ENCODE measurements around the gene RBP3. TPM values are rescaled to one million over a fixed set of nuclear protein-coding genes. Genes with fewer than 3 reads are reported as not detected.

The RBP3 gene
- not detected for total RNA-seq
- long read RNA-seq, result 0 reads

GRCh38 chr10:47348138-47348651 lies at the start of gene RBP3:
Gene RBP3, plus strand, starts transcription at chr10:47348363. Its CDS starts 122 bp downstream, at chr10:47348485.
- Histone ChIP-seq H3K4me1 (no peaks in the 10 kb centered on the region), H3K27me3 (ENCODE audit: low read depth) (no peaks in the 10 kb centered on the region), H3K36me3 (no peaks in the 10 kb centered on the region), H3K27ac (no peak within 1 kb of the TSS), H3K4me3 (no peak within 1 kb of the TSS), H3K9me3 (no peaks in the 10 kb centered on the region)
- DNase-seq (no peak), ATAC-seq (no peak)
- TF ChIP-seq, protein P1, sequence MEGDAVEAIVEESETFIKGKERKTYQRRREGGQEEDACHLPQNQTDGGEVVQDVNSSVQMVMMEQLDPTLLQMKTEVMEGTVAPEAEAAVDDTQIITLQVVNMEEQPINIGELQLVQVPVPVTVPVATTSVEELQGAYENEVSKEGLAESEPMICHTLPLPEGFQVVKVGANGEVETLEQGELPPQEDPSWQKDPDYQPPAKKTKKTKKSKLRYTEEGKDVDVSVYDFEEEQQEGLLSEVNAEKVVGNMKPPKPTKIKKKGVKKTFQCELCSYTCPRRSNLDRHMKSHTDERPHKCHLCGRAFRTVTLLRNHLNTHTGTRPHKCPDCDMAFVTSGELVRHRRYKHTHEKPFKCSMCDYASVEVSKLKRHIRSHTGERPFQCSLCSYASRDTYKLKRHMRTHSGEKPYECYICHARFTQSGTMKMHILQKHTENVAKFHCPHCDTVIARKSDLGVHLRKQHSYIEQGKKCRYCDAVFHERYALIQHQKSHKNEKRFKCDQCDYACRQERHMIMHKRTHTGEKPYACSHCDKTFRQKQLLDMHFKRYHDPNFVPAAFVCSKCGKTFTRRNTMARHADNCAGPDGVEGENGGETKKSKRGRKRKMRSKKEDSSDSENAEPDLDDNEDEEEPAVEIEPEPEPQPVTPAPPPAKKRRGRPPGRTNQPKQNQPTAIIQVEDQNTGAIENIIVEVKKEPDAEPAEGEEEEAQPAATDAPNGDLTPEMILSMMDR (IDR thresholded peaks at IDR 0.05), result no peak
- intact Hi-C loops (cut with DNase I), result no loop called here

- no peak for ATAC-seq
- peaks cover 28% of the 10 kb centered on the region for H3K27me3 ChIP-seq (ENCODE audit: low read depth)
- intact Hi-C loops (cut with DNase I), result no loop called here
- TF ChIP-seq, protein P1 (IDR thresholded peaks at IDR 0.05), result no peak
- H3K4me3 ChIP-seq, result no peak overlapping the region
- no peaks in the 10 kb centered on the region for H3K4me1 ChIP-seq
- no peak for DNase-seq
- no peaks in the 10 kb centered on the region for H3K36me3 ChIP-seq
- H3K9me3 ChIP-seq, result no peaks in the 10 kb centered on the region
- H3K27ac ChIP-seq, result no peak overlapping the region
These were observed 49.4 kb upstream of the RBP3 start for GRCh38 chr10:47298715-47299114.

GRCh38 chr10:47299611-47300428 lies 48.3 kb upstream of the RBP3 start, which contains the start of gene GDF10:
Gene GDF10, plus strand, starts transcription at chr10:47300197. Its CDS starts 455 bp downstream, at chr10:47300652.
- H3K4me3 ChIP-seq, result peak within 1 kb of the TSS; percentile 52
- ATAC-seq (peak; percentile 16 to 18), DNase-seq (no peak)
- intact Hi-C loops (cut with DNase I), result no loop called here
- peaks cover 28% of the 10 kb centered on the region for H3K27me3 ChIP-seq (ENCODE audit: low read depth)
- H3K36me3 ChIP-seq, result no peaks in the 10 kb centered on the region
- TF ChIP-seq, protein P1 (IDR thresholded peaks at IDR 0.05), result no peak
- peak within 1 kb of the TSS; percentile 36 for H3K27ac ChIP-seq
- H3K4me1 ChIP-seq, result no peaks in the 10 kb centered on the region
- H3K9me3 ChIP-seq, result no peaks in the 10 kb centered on the region

- peak; percentile 15 to 41 for ATAC-seq
- TF ChIP-seq, protein P1 (IDR thresholded peaks at IDR 0.05), result peak; percentile 8
- Histone ChIP-seq H3K4me3 (peak overlapping the region; percentile 52), H3K4me1 (no peaks in the 10 kb centered on the region), H3K9me3 (no peaks in the 10 kb centered on the region), H3K27ac (peak overlapping the region; percentile 36), H3K36me3 (no peaks in the 10 kb centered on the region), H3K27me3 (ENCODE audit: low read depth) (peaks cover 28% of the 10 kb centered on the region)
- DNase-seq, result no peak
- intact Hi-C loops (cut with DNase I), result no loop called here
These were observed 47.7 kb upstream of the RBP3 start for GRCh38 chr10:47300429-47300931.

DNA sequence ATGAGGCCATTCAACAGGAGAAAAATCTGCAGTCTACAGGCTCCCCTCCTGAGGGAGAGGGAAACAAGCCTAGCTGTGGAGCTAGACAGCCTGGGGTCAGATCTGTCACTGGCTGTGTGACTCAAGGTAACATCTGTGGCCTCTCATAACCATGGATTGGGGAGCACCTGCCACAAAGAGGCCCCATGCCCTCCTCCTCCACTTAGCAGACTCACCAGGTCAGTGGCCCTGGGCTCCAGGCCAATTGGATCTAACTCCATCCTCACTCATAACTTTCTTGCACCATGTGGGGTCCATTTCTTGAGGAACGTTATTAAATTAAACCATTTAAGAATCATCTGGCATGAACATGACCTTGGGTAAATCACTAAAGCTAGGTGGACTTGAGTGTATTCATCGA lies 46.3 kb upstream of the RBP3 start:
- DNase-seq (no peak), ATAC-seq (no peak)
- intact Hi-C loops (cut with DNase I), result no loop called here
- H3K9me3 ChIP-seq, result no peaks in the 10 kb centered on the region
- no peaks in the 10 kb centered on the region for H3K4me1 ChIP-seq
- no peak overlapping the region for H3K27ac ChIP-seq
- peaks cover 28% of the 10 kb centered on the region for H3K27me3 ChIP-seq (ENCODE audit: low read depth)
- H3K4me3 ChIP-seq, result peak overlapping the region; percentile 52
- TF ChIP-seq, protein P1 (IDR thresholded peaks at IDR 0.05), result no peak
- H3K36me3 ChIP-seq, result no peaks in the 10 kb centered on the region
